Caco-2 (cell line): ENCODE data around the gene MEX3A. TPM values are rescaled to one million over a fixed set of nuclear protein-coding genes. Genes with fewer than 3 reads are reported as not detected.
A peak's percentile ranks its signal among the peaks of the same experiment; 100 is the strongest.

Experiments used
- BruUV-seq: library from RNA; stranded (reverse); fragments of 400-500 nt; replicated peaks from 2 replicates; lab custom pipeline; 2021; lab: Mats Ljungman, UMichigan
- CTCF ChIA-PET: fragments of 300-600 bp; sonication (Branson Sonifier 250); formaldehyde crosslinking; loops from one replicate; lab custom pipeline; 2022; ENCODE audit warnings: antibody characterized with exemption; lab: Charles Lee
- POLR2A ChIA-PET: fragments of 300-600 bp; sonication (Branson Sonifier 250); formaldehyde crosslinking; loops from one replicate; lab custom pipeline; 2022; ENCODE audit warnings: antibody characterized with exemption; lab: Charles Lee
- DNase-seq, 2 experiments: peaks; one replicate each; pipeline versions ENCODE4 v3.0.0 to v3.0.0-alpha.2; 2020 to 2022
- H3K27me3 ChIP-seq: replicated peaks from 2 replicates; pipeline ENCODE4 v1.6.0; 2011; ENCODE audit warnings: low read length; ENCODE audit not compliant: control insufficient read depth, insufficient read depth
- H3K36me3 ChIP-seq: 2 replicates; pipeline ENCODE4 v1.5.1; 2011; ENCODE audit warnings: low read length; ENCODE audit not compliant: control insufficient read depth, insufficient read depth
- H3K4me1 ChIP-seq: fragments of 250-450 bp; sonication (Bioruptor Pico); 2 replicates; pipeline ENCODE4 v1.5.1; 2020; ENCODE audit warnings: mild to moderate bottlenecking
- H3K4me3 ChIP-seq: 2 replicates; pipeline ENCODE4 v1.5.1; 2011; ENCODE audit warnings: low read depth, mild to moderate bottlenecking, control low read depth, low read length
- H3K9me3 ChIP-seq: fragments of 250-450 bp; sonication (Bioruptor Pico); 2 replicates; pipeline ENCODE4 v1.5.1; 2020; ENCODE audit warnings: mild to moderate bottlenecking, moderate library complexity
- H3K27ac Mint-ChIP-seq: one replicate; pipeline ENCODE4 v1.8.0; 2022; ENCODE audit warnings: mixed read lengths; ENCODE audit not compliant: unreplicated experiment
- H3K27me3 Mint-ChIP-seq: one replicate; pipeline ENCODE4 v1.8.0; 2022; ENCODE audit warnings: mixed read lengths; ENCODE audit not compliant: insufficient read depth, unreplicated experiment
- H3K36me3 Mint-ChIP-seq: one replicate; pipeline ENCODE4 v1.8.0; 2022; ENCODE audit warnings: mild to moderate bottlenecking, mixed read lengths; ENCODE audit not compliant: insufficient read depth, unreplicated experiment
- H3K4me1 Mint-ChIP-seq: one replicate; pipeline ENCODE4 v1.8.0; 2022; ENCODE audit warnings: low read depth, mixed read lengths; ENCODE audit not compliant: unreplicated experiment
- H3K4me3 Mint-ChIP-seq: one replicate; pipeline ENCODE4 v1.8.0; 2022; ENCODE audit warnings: mild to moderate bottlenecking, moderate library complexity, mixed read lengths; ENCODE audit not compliant: unreplicated experiment
- H3K9me3 Mint-ChIP-seq: one replicate; pipeline ENCODE4 v1.8.0; 2022; ENCODE audit warnings: mixed read lengths; ENCODE audit not compliant: unreplicated experiment
- CTCF ChIP-seq, 2 experiments: fragments of 200-600 bp in 1 of 2; IDR thresholded peaks; 1 replicate in 1 of 2; 2 replicates in 1 of 2; pipeline versions ENCODE4 v1.5.1 to v1.8.0; 2011 to 2022; ENCODE audit warnings: antibody characterized with exemption in 1 of 2, control low read depth in 1 of 2, inconsistent platforms in 1 of 2, low read depth in 1 of 2, low read length in 1 of 2, mild to moderate bottlenecking in 1 of 2, moderate library complexity in 1 of 2; ENCODE audit not compliant: insufficient read depth in 1 of 2, severe bottlenecking in 1 of 2, unreplicated experiment in 1 of 2
- intact Hi-C: fragments of 100-400 bp; cut with micrococcal nuclease; formaldehyde crosslinking; loops from one replicate; pipeline ENCODE4 v1.10.0; 2022; ENCODE audit not compliant: unreplicated experiment
- total RNA-seq: library from RNA; stranded (reverse); gene quantifications from 2 replicates; pipeline ENCODE4 v1.2.3, GENCODE V29; 2022

Gene MEX3A
- total RNA-seq, 1 experiment from 2014 or later: 8.9 TPM

GRCh38 chr1:156053768-156054499 is 28.3 kb downstream of the MEX3A start, which contains the start of gene UBQLN4:
Gene UBQLN4 (minus strand): TSS chr1:156053798. CDS start chr1:156053701, 97 bp downstream.
- no peaks in the 10 kb centered on the region for H3K27me3 ChIP-seq
- H3K27me3 Mint-ChIP-seq: no peaks in the 10 kb centered on the region
- BruUV-seq: TSS peak; percentile 39
- no peaks in the 10 kb centered on the region for H3K4me1 Mint-ChIP-seq
- CTCF ChIA-PET: interaction anchor here (0.6 to 1.4 kb wide), 5 partner anchors 11 to 431 kb away, joined by 3 to 4 read pairs (median 3); no protein-coding TSS in a partner anchor
- no peaks in the 10 kb centered on the region; the same call in 1 of the 2 replicates for H3K36me3 ChIP-seq
- H3K9me3 ChIP-seq: no peaks in the 10 kb centered on the region
- peak; percentile 89 to 92 for DNase-seq
- H3K4me3 ChIP-seq: peak within 1 kb of the TSS; percentile 96
- intact Hi-C loops: loop anchor here (1.0 to 2.0 kb wide), 4 partner anchors 33 to 119 kb away; partner anchors contain the start of gene KHDC4
- POLR2A ChIA-PET: interaction anchor here (0.6 to 1.0 kb wide), 2 partner anchors 13 to 159 kb away, joined by 3 to 4 read pairs; partner anchors contain the start of gene PMF1
- peak within 1 kb of the TSS; percentile 98 for H3K4me3 Mint-ChIP-seq
- peaks cover 14% of the 10 kb centered on the region for H3K4me1 ChIP-seq
- H3K27ac Mint-ChIP-seq: peak within 1 kb of the TSS; percentile 91
- no peaks in the 10 kb centered on the region for H3K9me3 Mint-ChIP-seq
- peaks cover 44% of the 10 kb centered on the region for H3K36me3 Mint-ChIP-seq
- TF ChIP-seq CTCF (IDR thresholded peaks at IDR 0.05; ENCODE audit: insufficient read depth in 1 of 2, low read depth in 1 of 2, low read length in 1 of 2, severe bottlenecking in 1 of 2, unreplicated experiment in 1 of 2): peak; percentile 51 to 74

GRCh38 chr1:156052862-156053767 is 29.1 kb downstream of the MEX3A start:
- CTCF ChIA-PET: interaction anchor here (0.6 to 1.4 kb wide), 7 partner anchors 10 to 430 kb away, joined by 3 to 4 read pairs (median 3); no protein-coding TSS in a partner anchor
- H3K4me1 Mint-ChIP-seq: no peaks in the 10 kb centered on the region
- POLR2A ChIA-PET: interaction anchor here (0.5 to 1.0 kb wide), 2 partner anchors 13 to 45 kb away, joined by 3 to 5 read pairs; no protein-coding TSS in a partner anchor
- no peaks in the 10 kb centered on the region for H3K27me3 Mint-ChIP-seq
- BruUV-seq: TSS peak; percentile 22
- H3K9me3 ChIP-seq: no peaks in the 10 kb centered on the region
- peak; percentile 22 to 68 for TF ChIP-seq CTCF (IDR thresholded peaks at IDR 0.05; ENCODE audit: insufficient read depth in 1 of 2, low read depth in 1 of 2, low read length in 1 of 2, severe bottlenecking in 1 of 2, unreplicated experiment in 1 of 2)
- H3K4me1 ChIP-seq: peaks cover 14% of the 10 kb centered on the region
- H3K36me3 Mint-ChIP-seq: peaks cover 52% of the 10 kb centered on the region
- no peaks in the 10 kb centered on the region for H3K9me3 Mint-ChIP-seq
- peak overlapping the region; percentile 96 for H3K4me3 ChIP-seq
- peak overlapping the region; percentile 98 for H3K4me3 Mint-ChIP-seq
- peak; percentile 81 to 85 for DNase-seq
- intact Hi-C loops: loop anchor here (1.0 kb wide), 1 partner anchor 115 kb away; no protein-coding TSS in a partner anchor
- H3K36me3 ChIP-seq: no peaks in the 10 kb centered on the region; the same call in 1 of the 2 replicates
- peak overlapping the region; percentile 87 for H3K27ac Mint-ChIP-seq
- H3K27me3 ChIP-seq: no peaks in the 10 kb centered on the region
